Measurements from ENCODE around the gene PRDM1.

The PRDM1 gene

GRCh38 chr6:106122306-106122918, 36.3 kb downstream of the PRDM1 start:
- H3K9me3 ChIP-seq (ENCODE audit: control insufficient read depth, insufficient read depth, low read length) = no peaks in the 10 kb centered on the region
- H3K36me3 ChIP-seq (ENCODE audit: insufficient read depth, low read length) = no peaks in the 10 kb centered on the region
- H3K9ac ChIP-seq (ENCODE audit: low read depth, low read length) = no peak overlapping the region
- no peaks in the 10 kb centered on the region for H3K4me1 ChIP-seq (ENCODE audit: insufficient read depth, low read length)

GRCh38 chr6:106122938-106123656, 37.0 kb downstream of the PRDM1 start:
- Histone ChIP-seq H3K9me3 (ENCODE audit: control insufficient read depth, insufficient read depth, low read length) (no peaks in the 10 kb centered on the region), H3K4me1 (ENCODE audit: insufficient read depth, low read length) (no peaks in the 10 kb centered on the region), H3K9ac (ENCODE audit: low read depth, low read length) (no peak overlapping the region), H3K36me3 (ENCODE audit: insufficient read depth, low read length) (no peaks in the 10 kb centered on the region)

GRCh38 chr6:106124015-106124414, 37.9 kb downstream of the PRDM1 start:
- no peaks in the 10 kb centered on the region for H3K9me3 ChIP-seq (ENCODE audit: control insufficient read depth, insufficient read depth, low read length)
- H3K4me1 ChIP-seq (ENCODE audit: insufficient read depth, low read length) = no peaks in the 10 kb centered on the region
- no peak overlapping the region for H3K9ac ChIP-seq (ENCODE audit: low read depth, low read length)

GRCh38 chr6:106124437-106125430, 38.6 kb downstream of the PRDM1 start:
- Histone ChIP-seq H3K36me3 (ENCODE audit: insufficient read depth, low read length) (no peaks in the 10 kb centered on the region), H3K9me3 (ENCODE audit: control insufficient read depth, insufficient read depth, low read length) (no peaks in the 10 kb centered on the region), H3K9ac (ENCODE audit: low read depth, low read length) (no peak overlapping the region), H3K4me1 (ENCODE audit: insufficient read depth, low read length) (0 out of 2 replicates have a peak, but pooled peaks cover 3% of the 10 kb centered on the region)

More at GRCh38 chr6:106124015-106124414, 37.9 kb downstream of the PRDM1 start:
- no peaks in the 10 kb centered on the region for H3K36me3 ChIP-seq (ENCODE audit: insufficient read depth, low read length)

- no peaks in the 10 kb centered on the region for H3K9me3 ChIP-seq (ENCODE audit: control insufficient read depth, insufficient read depth, low read length)
- H3K9ac ChIP-seq (ENCODE audit: low read depth, low read length) = no peak overlapping the region
- H3K4me1 ChIP-seq (ENCODE audit: insufficient read depth, low read length) = 0 out of 2 replicates have a peak, but pooled peaks cover 3% of the 10 kb centered on the region
- no peaks in the 10 kb centered on the region for H3K36me3 ChIP-seq (ENCODE audit: insufficient read depth, low read length)
These were observed 39.8 kb downstream of the PRDM1 start for GRCh38 chr6:106125925-106126435.

GRCh38 chr6:106126482-106126881, 40.3 kb downstream of the PRDM1 start:
- H3K36me3 ChIP-seq (ENCODE audit: insufficient read depth, low read length) = no peaks in the 10 kb centered on the region
- no peak overlapping the region for H3K9ac ChIP-seq (ENCODE audit: low read depth, low read length)
- no peaks in the 10 kb centered on the region for H3K9me3 ChIP-seq (ENCODE audit: control insufficient read depth, insufficient read depth, low read length)
- 0 out of 2 replicates have a peak, but pooled peaks cover 3% of the 10 kb centered on the region for H3K4me1 ChIP-seq (ENCODE audit: insufficient read depth, low read length)

- H3K9ac ChIP-seq (ENCODE audit: low read depth, low read length) = no peak overlapping the region
- H3K9me3 ChIP-seq (ENCODE audit: control insufficient read depth, insufficient read depth, low read length) = no peaks in the 10 kb centered on the region; the same call in 1 of the 2 replicates
- H3K4me1 ChIP-seq (ENCODE audit: insufficient read depth, low read length) = 0 out of 2 replicates have a peak, but pooled peaks cover 3% of the 10 kb centered on the region
- no peaks in the 10 kb centered on the region for H3K36me3 ChIP-seq (ENCODE audit: insufficient read depth, low read length)
These were observed 43.0 kb downstream of the PRDM1 start for GRCh38 chr6:106128981-106129781.

- Histone ChIP-seq H3K9me3 (ENCODE audit: control insufficient read depth, insufficient read depth, low read length) (no peaks in the 10 kb centered on the region; the same call in 1 of the 2 replicates), H3K36me3 (ENCODE audit: insufficient read depth, low read length) (no peaks in the 10 kb centered on the region), H3K4me1 (ENCODE audit: insufficient read depth, low read length) (peaks cover 8% of the 10 kb centered on the region; the same call in 1 of the 2 replicates), H3K9ac (ENCODE audit: low read depth, low read length) (no peak overlapping the region)
These were observed 46.1 kb downstream of the PRDM1 start for GRCh38 chr6:106132153-106132698.

- Histone ChIP-seq H3K9ac (ENCODE audit: low read depth, low read length) (no peak overlapping the region), H3K4me1 (ENCODE audit: insufficient read depth, low read length) (peaks cover 8% of the 10 kb centered on the region; the same call in 1 of the 2 replicates), H3K9me3 (ENCODE audit: control insufficient read depth, insufficient read depth, low read length) (no peaks in the 10 kb centered on the region; the same call in 1 of the 2 replicates), H3K36me3 (ENCODE audit: insufficient read depth, low read length) (no peaks in the 10 kb centered on the region)
These were observed 46.9 kb downstream of the PRDM1 start for GRCh38 chr6:106133040-106133439.

- peaks cover 7% of the 10 kb centered on the region; the same call in 1 of the 2 replicates for H3K4me1 ChIP-seq (ENCODE audit: insufficient read depth, low read length)
- no peaks in the 10 kb centered on the region; the same call in 1 of the 2 replicates for H3K9me3 ChIP-seq (ENCODE audit: control insufficient read depth, insufficient read depth, low read length)
- no peaks in the 10 kb centered on the region for H3K36me3 ChIP-seq (ENCODE audit: insufficient read depth, low read length)
- H3K9ac ChIP-seq (ENCODE audit: low read depth, low read length) = no peak overlapping the region
These were observed 48.1 kb downstream of the PRDM1 start for GRCh38 chr6:106134087-106134770.

- Histone ChIP-seq H3K36me3 (ENCODE audit: insufficient read depth, low read length) (no peaks in the 10 kb centered on the region), H3K4me1 (ENCODE audit: insufficient read depth, low read length) (peaks cover 5% of the 10 kb centered on the region; the same call in 1 of the 2 replicates), H3K9ac (ENCODE audit: low read depth, low read length) (no peak overlapping the region), H3K9me3 (ENCODE audit: control insufficient read depth, insufficient read depth, low read length) (no peaks in the 10 kb centered on the region; the same call in 1 of the 2 replicates)
These were observed 48.9 kb downstream of the PRDM1 start for GRCh38 chr6:106134906-106135634.

- Histone ChIP-seq H3K9ac (ENCODE audit: low read depth, low read length) (no peak overlapping the region), H3K36me3 (ENCODE audit: insufficient read depth, low read length) (no peaks in the 10 kb centered on the region), H3K4me1 (ENCODE audit: insufficient read depth, low read length) (peaks cover 5% of the 10 kb centered on the region; the same call in 1 of the 2 replicates), H3K9me3 (ENCODE audit: control insufficient read depth, insufficient read depth, low read length) (no peaks in the 10 kb centered on the region; the same call in 1 of the 2 replicates)
These were observed 49.9 kb downstream of the PRDM1 start for GRCh38 chr6:106135911-106136571.

Data from ES-I3 (cell line).